Coronary artery (tissue), 2 donors: ENCODE data around the gene PKD1L1.

ENCODE experiments used
- DNase-seq: peaks from one replicate; pipeline ENCODE4 v3.0.0-alpha.2; 2017; ENCODE audit warnings: low spot score
- H3K27ac ChIP-seq, 2 donors: fragments of 200-600 bp; sonication (generic); one replicate each; pipeline ENCODE4 v1.5.1; 2016 to 2019
- H3K4me3 ChIP-seq: fragments of 200-600 bp; sonication (generic); 2 replicates; pipeline ENCODE4 v1.5.1; 2016; ENCODE audit warnings: mild to moderate bottlenecking, moderate library complexity
- TF ChIP-seq, protein P1 (sequence below): fragments of 200-600 bp; sonication (generic); IDR thresholded peaks from one replicate; pipeline ENCODE4 v1.5.1; 2019; ENCODE audit warnings: antibody characterized with exemption

PKD1L1 gene

DNA sequence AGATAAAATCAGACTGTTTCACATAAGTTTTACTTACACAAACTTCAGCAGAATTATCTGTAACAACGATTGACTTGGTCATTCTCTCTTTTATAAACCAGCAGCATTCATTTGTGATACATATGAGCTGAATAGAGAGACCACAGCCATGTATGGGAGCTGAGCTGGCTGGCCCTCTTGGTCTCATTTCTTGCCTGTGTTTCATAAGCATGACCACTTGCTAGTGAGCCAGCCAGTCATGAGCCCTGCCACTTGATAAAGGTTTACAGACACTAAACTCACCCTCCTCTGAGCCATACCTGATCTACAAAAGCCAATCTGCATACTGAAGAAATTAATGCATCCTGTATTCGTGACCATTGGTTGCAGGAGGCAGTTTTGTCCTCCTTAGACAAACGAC lies 82.1 kb downstream of the PKD1L1 start:
- no peak for DNase-seq
- H3K27ac ChIP-seq, result no peak overlapping the region
- no peak overlapping the region for H3K4me3 ChIP-seq
- TF ChIP-seq, protein P1, sequence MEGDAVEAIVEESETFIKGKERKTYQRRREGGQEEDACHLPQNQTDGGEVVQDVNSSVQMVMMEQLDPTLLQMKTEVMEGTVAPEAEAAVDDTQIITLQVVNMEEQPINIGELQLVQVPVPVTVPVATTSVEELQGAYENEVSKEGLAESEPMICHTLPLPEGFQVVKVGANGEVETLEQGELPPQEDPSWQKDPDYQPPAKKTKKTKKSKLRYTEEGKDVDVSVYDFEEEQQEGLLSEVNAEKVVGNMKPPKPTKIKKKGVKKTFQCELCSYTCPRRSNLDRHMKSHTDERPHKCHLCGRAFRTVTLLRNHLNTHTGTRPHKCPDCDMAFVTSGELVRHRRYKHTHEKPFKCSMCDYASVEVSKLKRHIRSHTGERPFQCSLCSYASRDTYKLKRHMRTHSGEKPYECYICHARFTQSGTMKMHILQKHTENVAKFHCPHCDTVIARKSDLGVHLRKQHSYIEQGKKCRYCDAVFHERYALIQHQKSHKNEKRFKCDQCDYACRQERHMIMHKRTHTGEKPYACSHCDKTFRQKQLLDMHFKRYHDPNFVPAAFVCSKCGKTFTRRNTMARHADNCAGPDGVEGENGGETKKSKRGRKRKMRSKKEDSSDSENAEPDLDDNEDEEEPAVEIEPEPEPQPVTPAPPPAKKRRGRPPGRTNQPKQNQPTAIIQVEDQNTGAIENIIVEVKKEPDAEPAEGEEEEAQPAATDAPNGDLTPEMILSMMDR, result no peak

DNA sequence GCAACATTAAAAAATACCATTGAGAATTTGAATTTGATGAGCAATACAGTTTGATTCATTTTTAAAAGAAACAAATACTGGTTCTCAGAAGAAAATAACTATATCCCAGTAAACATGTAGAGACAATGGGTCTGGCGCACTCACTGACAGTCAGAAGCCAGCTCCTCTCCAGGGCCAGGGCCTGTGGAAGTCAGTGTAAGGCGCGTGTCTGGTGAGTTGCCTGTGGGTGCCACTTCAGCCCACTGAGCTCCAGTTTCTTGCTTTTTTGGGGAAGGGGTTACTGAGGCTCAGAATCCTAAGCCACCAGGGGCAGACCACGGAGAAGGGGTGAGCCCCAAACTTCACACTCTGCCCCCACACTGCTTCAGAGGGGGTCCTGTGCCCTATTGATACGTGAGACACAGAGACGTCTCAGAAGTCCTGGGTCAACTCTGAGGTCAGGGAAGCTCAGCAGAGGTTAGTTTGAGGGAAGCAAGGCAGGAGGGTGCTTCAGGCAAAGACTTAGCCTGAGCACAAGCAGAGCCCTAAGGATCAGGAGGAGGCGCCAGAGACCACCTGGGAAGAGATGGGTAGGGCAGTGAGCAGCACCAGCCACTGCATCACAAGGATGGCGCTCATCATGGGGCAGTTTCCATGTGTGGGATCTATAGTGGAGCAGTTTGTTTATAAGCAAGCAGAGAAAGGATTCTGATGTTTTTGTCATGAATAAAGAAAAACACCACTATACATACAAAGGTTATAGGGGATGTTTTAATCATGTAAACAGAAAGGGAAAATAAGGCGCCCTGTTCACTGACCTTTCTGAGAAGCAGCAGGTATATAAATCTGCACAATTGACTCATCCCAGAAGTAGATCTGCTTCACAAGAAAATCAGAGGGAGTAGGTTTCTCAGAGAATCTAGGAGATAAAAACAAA lies 95.7 kb downstream of the PKD1L1 start:
- TF ChIP-seq, protein P1, result no peak
- no peak overlapping the region for H3K27ac ChIP-seq
- no peak for DNase-seq
- no peak overlapping the region for H3K4me3 ChIP-seq

DNA sequence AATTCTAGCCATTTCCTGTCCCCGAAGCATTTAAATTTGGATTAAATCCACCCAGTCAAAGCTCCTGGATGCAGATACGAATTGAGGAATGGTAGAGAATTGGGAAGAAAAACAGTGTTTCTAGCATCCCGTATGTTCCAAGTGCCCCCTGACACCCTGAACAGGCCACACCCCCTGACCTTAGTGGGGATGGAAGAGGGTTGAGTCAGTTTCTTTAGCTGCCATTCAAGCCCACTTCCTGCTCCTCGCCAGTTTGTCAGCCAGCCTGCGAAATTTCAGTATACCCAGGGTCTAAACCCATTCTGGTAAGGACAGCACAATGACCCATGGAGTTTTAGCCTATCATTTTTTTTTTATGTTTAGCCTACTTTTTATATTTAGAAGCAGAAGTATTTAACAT lies 101.1 kb downstream of the PKD1L1 start:
- H3K4me3 ChIP-seq, result no peak overlapping the region
- TF ChIP-seq, protein P1, result no peak
- no peak overlapping the region for H3K27ac ChIP-seq
- no peak for DNase-seq

GRCh38 chr7:47846138-47846836 lies 102.0 kb downstream of the PKD1L1 start:
- H3K27ac ChIP-seq, result no peak overlapping the region
- H3K4me3 ChIP-seq, result no peak overlapping the region
- no peak for DNase-seq
- TF ChIP-seq, protein P1, result no peak

DNA sequence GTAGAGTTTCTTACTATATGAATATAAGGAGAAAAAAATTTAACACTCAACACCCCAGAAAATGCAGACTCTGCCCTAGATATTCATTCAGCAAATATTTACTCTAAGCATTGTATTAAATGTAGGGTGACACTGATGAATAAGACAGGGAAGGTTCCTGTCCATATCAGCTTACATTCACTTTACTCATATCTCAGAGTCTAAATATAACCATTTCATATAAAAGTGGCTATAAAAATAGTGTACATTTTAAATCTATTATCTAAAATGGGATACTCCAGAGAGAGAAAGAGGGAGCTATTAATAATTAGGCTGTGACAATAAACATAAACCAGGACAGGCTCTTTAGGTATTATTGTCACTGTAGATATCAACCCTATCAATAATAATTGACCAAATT lies 104.0 kb downstream of the PKD1L1 start:
- no peak overlapping the region for H3K27ac ChIP-seq
- TF ChIP-seq, protein P1, result no peak
- DNase-seq, result no peak

GRCh38 chr7:47843291-47843690 lies 105.0 kb downstream of the PKD1L1 start:
- TF ChIP-seq, protein P1, result no peak
- DNase-seq, result no peak
- Histone ChIP-seq H3K4me3 (no peak overlapping the region), H3K27ac (no peak overlapping the region)

More for the DNA sequence above, 104.0 kb downstream of the PKD1L1 start:
- H3K4me3 ChIP-seq, result no peak overlapping the region

- no peak for DNase-seq
- TF ChIP-seq, protein P1, result no peak
Measured at GRCh38 chr7:47839381-47839780, 108.9 kb downstream of the PKD1L1 start.

More at GRCh38 chr7:47839381-47839780, 108.9 kb downstream of the PKD1L1 start:
- Histone ChIP-seq H3K4me3 (no peak overlapping the region), H3K27ac (no peak overlapping the region)
